Neuronal stem cell (in vitro differentiated cells): ENCODE measurements around the gene HOMER1.

Source experiments
- DNase-seq: peaks from one replicate; pipeline ENCODE4 v3.0.0-alpha.2; 2013; ENCODE audit warnings: low spot score
- H2AFZ ChIP-seq: one replicate; pipeline ENCODE4 v1.6.1; 2013; ENCODE audit warnings: mild to moderate bottlenecking, low read length, inconsistent platforms
- H2AK5ac ChIP-seq: 2 replicates; pipeline ENCODE4 v1.6.1; 2013; ENCODE audit warnings: low read depth, mild to moderate bottlenecking, inconsistent platforms, low read length, moderate library complexity, mixed read lengths
- H2BK120ac ChIP-seq: 2 replicates; pipeline ENCODE4 v1.6.1; 2013; ENCODE audit warnings: low read depth, mild to moderate bottlenecking, inconsistent platforms, low read length, moderate library complexity, mixed read lengths
- H2BK12ac ChIP-seq: one replicate; pipeline ENCODE4 v1.6.1; 2013; ENCODE audit warnings: low read length, inconsistent platforms
- H2BK15ac ChIP-seq: 2 replicates; pipeline ENCODE4 v1.6.1; 2013; ENCODE audit warnings: mild to moderate bottlenecking, low read length, inconsistent platforms, mixed read lengths
- H2BK5ac ChIP-seq: one replicate; pipeline ENCODE4 v1.6.1; 2013; ENCODE audit warnings: inconsistent platforms, mild to moderate bottlenecking, low read length, moderate library complexity
- H3K14ac ChIP-seq: one replicate; pipeline ENCODE4 v1.6.1; 2013; ENCODE audit warnings: low read length, inconsistent platforms
- H3K18ac ChIP-seq: 2 replicates; pipeline ENCODE4 v1.6.1; 2013; ENCODE audit warnings: low read length, inconsistent platforms
- H3K23ac ChIP-seq: 2 replicates; pipeline ENCODE4 v1.6.1; 2013; ENCODE audit warnings: low read depth, mild to moderate bottlenecking, mixed read lengths, low read length, inconsistent platforms; ENCODE audit not compliant: poor library complexity
- H3K27ac ChIP-seq: replicated peaks from 3 replicates; pipeline ENCODE4 v1.5.1; 2013; ENCODE audit warnings: low read length, inconsistent platforms
- H3K27me3 ChIP-seq, 3 experiments: 2 replicates each; pipeline ENCODE4 v1.6.1; 2013; ENCODE audit warnings: low read length in 3 of 3, mild to moderate bottlenecking in 2 of 3, inconsistent platforms in 1 of 3, low read depth in 1 of 3, mixed read lengths in 1 of 3, moderate library complexity in 1 of 3; ENCODE audit not compliant: control insufficient read depth in 3 of 3, insufficient read depth in 3 of 3
- H3K36me3 ChIP-seq, 2 donors: replicated peaks in 1 of 2; 2 replicates each; pipeline ENCODE4 v1.6.1; 2013; ENCODE audit warnings: low read length in 2 of 2; ENCODE audit not compliant: control insufficient read depth in 2 of 2, insufficient read depth in 2 of 2
- H3K4ac ChIP-seq: 2 replicates; pipeline ENCODE4 v1.6.1; 2013; ENCODE audit warnings: inconsistent platforms, mild to moderate bottlenecking, low read length, moderate library complexity
- H3K4me1 ChIP-seq, 2 donors: 1 replicate in 1 of 2; 2 replicates in 1 of 2; pipeline ENCODE4 v1.6.1; 2013; ENCODE audit warnings: low read length in 2 of 2, low read depth in 1 of 2; ENCODE audit not compliant: control insufficient read depth in 2 of 2, insufficient read depth in 1 of 2
- H3K4me2 ChIP-seq: one replicate; pipeline ENCODE4 v1.6.1; 2013; ENCODE audit warnings: mild to moderate bottlenecking, low read length, inconsistent platforms; ENCODE audit not compliant: insufficient read depth, poor library complexity, severe bottlenecking
- H3K4me3 ChIP-seq, 2 donors: 2 replicates each; pipeline ENCODE4 v1.5.1; 2013; ENCODE audit warnings: low read length in 2 of 2, mild to moderate bottlenecking in 2 of 2, inconsistent platforms in 1 of 2, moderate library complexity in 1 of 2
- H3K79me1 ChIP-seq: one replicate; pipeline ENCODE4 v1.6.1; 2013; ENCODE audit warnings: low read depth, mild to moderate bottlenecking, inconsistent platforms, low read length, moderate library complexity
- H3K9ac ChIP-seq: one replicate; pipeline ENCODE4 v1.6.1; 2013; ENCODE audit warnings: mild to moderate bottlenecking, low read depth, low read length, inconsistent platforms; ENCODE audit not compliant: poor library complexity
- H3K9me3 ChIP-seq, 2 donors: replicated peaks in 1 of 2; 2 replicates each; pipeline versions ENCODE3 to v1.6.1; 2013; ENCODE audit warnings: low read length in 2 of 2, mild to moderate bottlenecking in 2 of 2, inconsistent platforms in 1 of 2, low read depth in 1 of 2, mixed read lengths in 1 of 2, moderate library complexity in 1 of 2; ENCODE audit not compliant: control insufficient read depth in 2 of 2, insufficient read depth in 1 of 2
- H4K8ac ChIP-seq: one replicate; pipeline ENCODE4 v1.6.1; 2013; ENCODE audit warnings: low read depth, mild to moderate bottlenecking, inconsistent platforms, low read length, moderate library complexity
- H4K91ac ChIP-seq: one replicate; pipeline ENCODE4 v1.6.1; 2013; ENCODE audit warnings: low read length, low read depth, mild to moderate bottlenecking, inconsistent platforms; ENCODE audit not compliant: poor library complexity
- WGBS, 2 donors: extraction: QIAGEN DNeasy Blood & Tissue Kit; methylation state at CpG; one replicate each; pipeline ENCODE4 v1.1.7; 2013; ENCODE audit warnings: missing lambda C conversion rate in 2 of 2, mixed read lengths in 1 of 2; ENCODE audit not compliant: insufficient read length in 2 of 2, insufficient replicate concordance in 1 of 2; ENCODE audit errors: extremely low coverage in 2 of 2; 5-methylcytosine and 5-hydroxymethylcytosine counted together

HOMER1 gene

DNA sequence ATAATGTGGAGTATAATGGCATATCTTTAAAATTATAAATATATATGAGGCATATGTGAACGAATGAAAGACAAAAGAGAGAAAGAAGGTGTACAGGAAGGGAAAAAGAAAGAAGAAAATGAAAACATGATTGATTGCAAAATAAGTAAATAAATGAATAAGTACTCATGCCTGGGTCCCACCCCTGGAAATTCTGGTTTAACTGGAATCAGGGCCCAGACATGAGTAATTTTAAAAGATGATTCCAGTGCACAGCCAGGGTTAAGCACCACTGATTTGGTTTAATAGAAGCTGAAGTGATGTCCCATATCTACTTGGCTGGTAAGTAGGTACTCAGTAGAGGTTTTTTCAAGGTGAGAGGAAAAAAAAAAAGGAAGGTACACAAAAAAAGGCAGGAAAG lies 34.0 kb upstream of the HOMER1 start:
- H2AFZ ChIP-seq, result no peak overlapping the region
- H3K9me3 ChIP-seq, result peaks cover 0 to 2% of the 10 kb centered on the region in 2 donors
- no peak overlapping the region for H2BK120ac ChIP-seq
- no peak overlapping the region for H3K23ac ChIP-seq
- H2BK15ac ChIP-seq, result no peak overlapping the region
- no peaks in the 10 kb centered on the region for H3K36me3 ChIP-seq
- no peaks in the 10 kb centered on the region for H3K27me3 ChIP-seq
- no peak overlapping the region for H4K91ac ChIP-seq
- H3K4ac ChIP-seq, result no peak overlapping the region
- no peak for DNase-seq
- no peak overlapping the region for H3K9ac ChIP-seq
- no peak overlapping the region for H3K27ac ChIP-seq
- no peaks in the 10 kb centered on the region for H3K79me1 ChIP-seq
- WGBS, 2 donors, result no CpG with 5 or more reads among the region's 1 CpG
- H3K4me3 ChIP-seq, result no peak overlapping the region
- no peak overlapping the region for H2BK12ac ChIP-seq
- no peak overlapping the region for H3K4me2 ChIP-seq
- H4K8ac ChIP-seq, result no peak overlapping the region
- H2AK5ac ChIP-seq, result no peak overlapping the region
- H2BK5ac ChIP-seq, result no peak overlapping the region
- H3K4me1 ChIP-seq, result peaks cover 0 to 2% of the 10 kb centered on the region in 2 donors
- H3K18ac ChIP-seq, result no peak overlapping the region
- no peak overlapping the region for H3K14ac ChIP-seq

DNA sequence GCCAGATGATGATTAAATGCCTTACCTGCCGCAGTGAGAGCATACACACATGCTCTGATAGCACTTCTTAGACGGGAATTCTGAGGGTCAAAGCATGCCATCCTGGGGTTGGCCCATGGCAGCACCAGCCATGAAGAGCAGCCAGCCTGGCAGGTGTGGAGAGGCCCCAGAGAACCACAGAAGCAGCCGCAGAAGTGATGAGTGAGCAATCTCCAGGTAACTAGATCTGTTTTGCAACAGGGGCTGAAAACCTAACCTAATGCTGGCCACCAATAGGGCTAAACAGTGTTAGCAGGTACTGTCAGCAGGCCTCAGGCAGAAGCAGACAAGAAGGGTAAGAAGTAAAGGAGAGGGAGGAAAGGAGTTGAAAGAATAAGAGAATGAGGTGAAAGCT lies 33.5 kb upstream of the HOMER1 start:
- Histone ChIP-seq H3K23ac (no peak overlapping the region), H3K27ac (no peak overlapping the region), H3K4me2 (no peak overlapping the region), H3K4me3 (no peak overlapping the region), H2BK120ac (no peak overlapping the region), H4K91ac (no peak overlapping the region), H4K8ac (no peak overlapping the region), H2BK5ac (no peak overlapping the region), H2BK15ac (no peak overlapping the region), H2AK5ac (no peak overlapping the region), H3K4me1 (peaks cover 0 to 2% of the 10 kb centered on the region in 2 donors), H2BK12ac (no peak overlapping the region), H3K79me1 (no peaks in the 10 kb centered on the region), H2AFZ (peak overlapping the region; percentile 42), H3K27me3 (no peaks in the 10 kb centered on the region), H3K4ac (no peak overlapping the region), H3K9ac (no peak overlapping the region), H3K18ac (no peak overlapping the region), H3K9me3 (no peaks in the 10 kb centered on the region), H3K14ac (no peak overlapping the region), H3K36me3 (no peaks in the 10 kb centered on the region)
- DNase-seq, result no peak
- no CpG with 5 or more reads among the region's 3 CpGs for WGBS, 2 donors

DNA sequence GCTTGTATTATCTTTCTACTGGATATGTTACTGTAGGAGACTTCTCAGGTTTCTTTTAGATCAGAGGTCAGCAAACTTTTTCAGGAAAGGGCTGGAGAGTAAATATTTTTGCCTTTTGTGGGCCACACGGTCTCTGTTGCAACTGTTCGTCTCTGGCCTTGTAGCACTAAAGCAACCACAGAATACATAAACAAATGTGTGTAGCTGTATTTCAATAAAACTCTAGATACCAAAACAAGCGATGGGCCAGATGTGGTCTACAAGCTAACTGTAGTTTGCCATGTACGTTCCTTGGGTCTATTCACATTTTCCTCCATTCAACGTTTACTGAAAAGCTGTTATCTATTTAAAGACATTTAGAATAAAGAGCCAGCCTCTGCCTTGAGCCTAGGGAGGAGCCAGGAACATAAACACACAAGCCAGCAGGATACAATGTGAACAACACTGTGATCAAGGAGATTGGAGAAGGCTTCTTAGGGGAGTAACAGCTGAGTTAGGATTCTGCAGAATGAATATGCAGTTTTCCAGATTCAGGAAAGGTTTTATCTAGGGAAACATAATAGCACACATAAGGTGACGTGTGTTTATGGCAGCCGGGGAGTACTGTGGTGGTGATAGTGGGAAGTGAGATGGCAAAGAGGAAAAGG lies 33.0 kb upstream of the HOMER1 start:
- DNase-seq, result no peak
- H2BK15ac ChIP-seq, result no peak overlapping the region
- no peak overlapping the region for H2AK5ac ChIP-seq
- H3K27me3 ChIP-seq, result no peaks in the 10 kb centered on the region
- no peak overlapping the region for H2BK5ac ChIP-seq
- WGBS, 2 donors, result no CpG with 5 or more reads among the region's 7 CpGs
- no peak overlapping the region for H2BK120ac ChIP-seq
- no peak overlapping the region for H3K4me2 ChIP-seq
- no peaks in the 10 kb centered on the region for H3K36me3 ChIP-seq
- no peaks in the 10 kb centered on the region for H3K9me3 ChIP-seq
- H4K91ac ChIP-seq, result no peak overlapping the region
- H3K9ac ChIP-seq, result no peak overlapping the region
- peak overlapping the region; percentile 42 for H2AFZ ChIP-seq
- peaks cover 0 to 2% of the 10 kb centered on the region in 2 donors for H3K4me1 ChIP-seq
- H3K14ac ChIP-seq, result no peak overlapping the region
- no peak overlapping the region for H2BK12ac ChIP-seq
- H3K79me1 ChIP-seq, result no peaks in the 10 kb centered on the region
- no peak overlapping the region for H3K4ac ChIP-seq
- no peak overlapping the region for H4K8ac ChIP-seq
- no peak overlapping the region for H3K23ac ChIP-seq
- no peak overlapping the region for H3K27ac ChIP-seq
- H3K18ac ChIP-seq, result no peak overlapping the region
- no peak overlapping the region for H3K4me3 ChIP-seq

DNA sequence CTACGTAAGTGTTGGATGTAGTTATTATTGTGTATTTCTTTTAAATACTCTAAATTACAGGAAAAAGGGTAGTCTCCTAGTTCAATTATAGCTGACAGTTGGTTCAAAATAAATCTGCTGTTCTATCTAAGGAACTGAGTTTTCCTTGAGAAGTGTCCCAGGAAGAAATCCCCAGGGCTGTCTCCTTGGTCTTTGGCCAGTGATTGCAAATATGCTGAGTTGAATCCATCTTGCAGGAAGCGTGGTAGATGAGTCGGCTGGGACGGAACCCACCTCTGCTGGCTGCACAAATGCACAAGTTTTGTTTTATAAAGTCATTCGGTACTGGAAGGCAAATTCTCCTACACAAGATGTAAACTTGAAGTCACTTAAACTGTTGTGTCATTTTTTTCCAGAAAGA lies 30.2 kb upstream of the HOMER1 start:
- no peak overlapping the region for H3K14ac ChIP-seq
- H2BK15ac ChIP-seq, result no peak overlapping the region
- H3K4me1 ChIP-seq, result peaks cover 0 to 2% of the 10 kb centered on the region in 2 donors
- no peaks in the 10 kb centered on the region for H3K9me3 ChIP-seq
- H2BK12ac ChIP-seq, result no peak overlapping the region
- no peaks in the 10 kb centered on the region for H3K36me3 ChIP-seq
- H2BK5ac ChIP-seq, result no peak overlapping the region
- H3K27me3 ChIP-seq, result no peaks in the 10 kb centered on the region
- no peak overlapping the region for H3K4ac ChIP-seq
- 100% methylated on average over 1 of the region's 5 CpGs; no CpG with 5 or more reads in 1 of the 2 donors for WGBS, 2 donors
- H2AK5ac ChIP-seq, result no peak overlapping the region
- no peak for DNase-seq
- no peaks in the 10 kb centered on the region for H3K79me1 ChIP-seq
- H4K91ac ChIP-seq, result no peak overlapping the region
- no peak overlapping the region for H2AFZ ChIP-seq
- H3K18ac ChIP-seq, result no peak overlapping the region
- H3K23ac ChIP-seq, result no peak overlapping the region
- no peak overlapping the region for H4K8ac ChIP-seq
- H2BK120ac ChIP-seq, result no peak overlapping the region
- H3K27ac ChIP-seq, result no peak overlapping the region
- no peak overlapping the region for H3K9ac ChIP-seq
- H3K4me3 ChIP-seq, result no peak overlapping the region
- H3K4me2 ChIP-seq, result no peak overlapping the region
